Liver (tissue), 9 donors: ENCODE measurements around the gene CUBN. TPM values are rescaled to one million over a fixed set of nuclear protein-coding genes. Genes with fewer than 3 reads are reported as not detected.

Experiments used
- DNase-seq: peaks from one replicate; pipeline ENCODE4 v3.0.0-alpha.2; 2017; ENCODE audit warnings: low spot score
- H3K27ac ChIP-seq, 2 donors: one replicate each; pipeline ENCODE4 v1.7.0; 2013; ENCODE audit warnings: inconsistent platforms in 2 of 2, low read length in 2 of 2, control low read depth in 1 of 2, low read depth in 1 of 2, mild to moderate bottlenecking in 1 of 2
- H3K27me3 ChIP-seq, 4 donors: one replicate each; pipeline versions ENCODE4 v1.6.1 to v1.7.0; 2013; ENCODE audit warnings: low read length in 3 of 4, inconsistent platforms in 1 of 4, mild to moderate bottlenecking in 1 of 4, moderate library complexity in 1 of 4; ENCODE audit not compliant: control insufficient read depth in 4 of 4, insufficient read depth in 4 of 4
- H3K36me3 ChIP-seq, 4 donors: one replicate each; pipeline versions ENCODE4 v1.6.1 to v1.7.0; 2013; ENCODE audit warnings: low read length in 3 of 4, mild to moderate bottlenecking in 3 of 4, low read depth in 1 of 4, moderate library complexity in 1 of 4; ENCODE audit not compliant: control insufficient read depth in 4 of 4, insufficient read depth in 3 of 4
- H3K4me1 ChIP-seq, 4 donors: one replicate each; pipeline versions ENCODE4 v1.6.1 to v1.7.0; 2013; ENCODE audit warnings: low read length in 3 of 4, mild to moderate bottlenecking in 3 of 4, moderate library complexity in 1 of 4; ENCODE audit not compliant: control insufficient read depth in 4 of 4, insufficient read depth in 4 of 4
- H3K4me3 ChIP-seq, 3 donors: one replicate each; pipeline versions ENCODE4 v1.6.1 to v1.7.0; 2013; ENCODE audit warnings: low read length in 3 of 3, control low read depth in 1 of 3, low read depth in 1 of 3, mild to moderate bottlenecking in 1 of 3
- H3K9ac ChIP-seq, 2 donors: one replicate each; pipeline ENCODE4 v1.7.0; 2013; ENCODE audit warnings: low read length in 2 of 2, mild to moderate bottlenecking in 2 of 2, moderate library complexity in 2 of 2, control low read depth in 1 of 2, low read depth in 1 of 2
- H3K9me3 ChIP-seq, 4 donors: one replicate each; pipeline versions ENCODE4 v1.6.1 to v1.7.0; 2013; ENCODE audit warnings: low read length in 3 of 4; ENCODE audit not compliant: control insufficient read depth in 4 of 4
- ATF3 ChIP-seq: IDR thresholded peaks from 2 replicates; pipeline ENCODE4 v1.6.1; 2016; ENCODE audit warnings: antibody characterized with exemption
- CTCF ChIP-seq: fragments of 150-350 bp; IDR thresholded peaks from 2 replicates; pipeline ENCODE4 v1.5.1; 2017; ENCODE audit warnings: improper control_type of control experiment, low read depth, low read length; ENCODE audit not compliant: missing input control
- EGR1 ChIP-seq, 2 donors: IDR thresholded peaks; 2 replicates each; pipeline ENCODE4 v1.6.1; 2016 to 2018; ENCODE audit warnings: antibody characterized with exemption in 2 of 2, low read depth in 2 of 2
- FOXA1 ChIP-seq: IDR thresholded peaks from 2 replicates; pipeline ENCODE4 v1.6.1; 2016; ENCODE audit warnings: antibody characterized with exemption
- FOXA2 ChIP-seq: IDR thresholded peaks from 2 replicates; pipeline ENCODE4 v1.6.1; 2016; ENCODE audit warnings: antibody characterized with exemption
- GABPA ChIP-seq, 2 donors: IDR thresholded peaks in 1 of 2; conservative IDR thresholded peaks in 1 of 2; 2 replicates each; pipeline ENCODE4 v1.6.1; 2016; ENCODE audit warnings: antibody characterized with exemption in 2 of 2, mild to moderate bottlenecking in 1 of 2, moderate library complexity in 1 of 2
- HNF4G ChIP-seq: IDR thresholded peaks from 2 replicates; pipeline ENCODE4 v1.6.1; 2016; ENCODE audit warnings: antibody characterized with exemption
- MAX ChIP-seq: IDR thresholded peaks from 2 replicates; pipeline ENCODE4 v1.6.1; 2016; ENCODE audit warnings: antibody characterized with exemption
- RAD21 ChIP-seq, 2 donors: IDR thresholded peaks; 2 replicates each; pipeline ENCODE4 v1.6.1; 2016; ENCODE audit warnings: antibody characterized with exemption in 2 of 2, mild to moderate bottlenecking in 2 of 2
- REST ChIP-seq: IDR thresholded peaks from 2 replicates; pipeline ENCODE4 v1.6.1; 2016; ENCODE audit warnings: antibody characterized with exemption, mild to moderate bottlenecking
- RXRA ChIP-seq, 2 donors: IDR thresholded peaks; 2 replicates each; pipeline ENCODE4 v1.6.1; 2017 to 2018; ENCODE audit warnings: antibody characterized with exemption in 2 of 2, mild to moderate bottlenecking in 1 of 2
- SP1 ChIP-seq: IDR thresholded peaks from 2 replicates; pipeline ENCODE4 v1.6.1; 2018; ENCODE audit warnings: antibody characterized with exemption, mild to moderate bottlenecking
- TAF1 ChIP-seq: conservative IDR thresholded peaks from 2 replicates; pipeline ENCODE4 v1.6.1; 2016; ENCODE audit warnings: antibody characterized with exemption, mild to moderate bottlenecking
- YY1 ChIP-seq: IDR thresholded peaks from 2 replicates; pipeline ENCODE4 v1.6.1; 2016; ENCODE audit warnings: antibody characterized with exemption, mild to moderate bottlenecking
- WGBS: extraction: QIAGEN DNeasy Blood & Tissue Kit; methylation state at CpG from one replicate; pipeline ENCODE4 v1.1.7; 2013; 5-methylcytosine and 5-hydroxymethylcytosine counted together
- polyA plus RNA-seq, 2 donors: library from polyadenylated mRNA; stranded (reverse) in 1 of 2; unstranded in 1 of 2; fragments of 200-250 nt in 1 of 2; fragments of >200 nt in 1 of 2; fragmentation: Nextera tagmentation in 1 of 2; extraction: Ambion mirVana in 1 of 2; gene quantifications; one replicate each; pipeline versions ENCODE4 v1.2.1 to v1.2.3, GENCODE V29; 2013 to 2015
- total RNA-seq, 2 donors: library from RNA; depleted of rRNA; stranded (reverse); fragments of >200 nt; gene quantifications; one replicate each; pipeline ENCODE4 v1.2.3, GENCODE V29; 2014
- TF ChIP-seq, protein P1 (sequence below): IDR thresholded peaks from 2 replicates; pipeline ENCODE4 v1.6.1; 2016; ENCODE audit warnings: antibody characterized with exemption
- donor health status: healthy.
- donor health status: healthy.
- donor health status: healthy.
- donor health status: healthy.
- donor health status: healthy.

CUBN gene
- total and polyA plus RNA-seq, 4 donors = 0.01 to 0.67 (median 0.30) TPM

DNA sequence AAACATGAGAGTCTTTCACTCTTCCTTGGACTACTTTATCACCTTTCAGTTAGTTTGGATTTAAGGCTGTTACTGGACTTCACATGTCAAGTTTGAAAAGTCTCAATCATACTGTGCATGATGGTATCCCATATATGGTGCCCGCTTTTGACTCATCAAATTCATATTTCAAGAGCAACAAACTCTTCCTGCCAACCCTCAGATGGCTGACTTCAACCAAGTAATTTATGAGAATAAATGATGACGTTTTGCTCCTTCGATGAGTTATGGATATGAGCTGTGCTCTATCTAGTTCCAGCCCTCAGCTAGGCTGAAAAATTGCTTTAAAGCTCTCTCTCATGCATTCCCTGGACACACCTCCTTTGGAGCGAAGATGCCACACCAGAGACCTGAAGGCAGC, 202.1 kb downstream of the CUBN start (continued):
- TF ChIP-seq GABPA (IDR thresholded peaks at IDR 0.05 in 1 of 2, conservative IDR thresholded peaks at IDR 0.05 in 1 of 2) (no peak), EGR1 (IDR thresholded peaks at IDR 0.05; ENCODE audit: low read depth in 2 of 2) (no peak), RXRA (IDR thresholded peaks at IDR 0.05) (no peak), SP1 (no peak), TAF1 (no peak), RAD21 (IDR thresholded peaks at IDR 0.05) (no peak)

DNA sequence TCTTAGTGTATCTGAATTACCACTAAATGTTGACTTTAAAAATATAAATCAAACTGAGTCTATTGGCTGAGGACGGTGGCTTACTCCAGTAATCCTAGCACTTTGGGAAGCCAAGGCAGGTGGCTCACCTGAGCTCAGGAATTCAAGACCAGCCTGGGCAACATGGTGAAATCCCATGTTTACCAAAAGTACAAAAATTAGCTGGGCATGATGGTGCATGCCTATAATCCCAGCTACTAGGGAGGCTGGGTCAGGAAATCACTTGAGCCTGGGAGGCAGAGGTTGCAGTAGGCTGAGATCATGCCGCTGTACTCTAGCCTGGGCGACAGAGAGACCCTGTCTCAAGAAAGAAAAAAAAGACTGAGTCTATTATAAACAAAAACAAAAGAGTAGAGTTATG, 205.9 kb downstream of the CUBN start:
- TF ChIP-seq MAX = no peak
- no peak for TF ChIP-seq FOXA2
- TF ChIP-seq, protein P1, sequence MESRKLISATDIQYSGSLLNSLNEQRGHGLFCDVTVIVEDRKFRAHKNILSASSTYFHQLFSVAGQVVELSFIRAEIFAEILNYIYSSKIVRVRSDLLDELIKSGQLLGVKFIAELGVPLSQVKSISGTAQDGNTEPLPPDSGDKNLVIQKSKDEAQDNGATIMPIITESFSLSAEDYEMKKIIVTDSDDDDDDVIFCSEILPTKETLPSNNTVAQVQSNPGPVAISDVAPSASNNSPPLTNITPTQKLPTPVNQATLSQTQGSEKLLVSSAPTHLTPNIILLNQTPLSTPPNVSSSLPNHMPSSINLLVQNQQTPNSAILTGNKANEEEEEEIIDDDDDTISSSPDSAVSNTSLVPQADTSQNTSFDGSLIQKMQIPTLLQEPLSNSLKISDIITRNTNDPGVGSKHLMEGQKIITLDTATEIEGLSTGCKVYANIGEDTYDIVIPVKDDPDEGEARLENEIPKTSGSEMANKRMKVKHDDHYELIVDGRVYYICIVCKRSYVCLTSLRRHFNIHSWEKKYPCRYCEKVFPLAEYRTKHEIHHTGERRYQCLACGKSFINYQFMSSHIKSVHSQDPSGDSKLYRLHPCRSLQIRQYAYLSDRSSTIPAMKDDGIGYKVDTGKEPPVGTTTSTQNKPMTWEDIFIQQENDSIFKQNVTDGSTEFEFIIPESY = no peak
- no peak for TF ChIP-seq ATF3
- TF ChIP-seq FOXA1 = no peak
- no peak for TF ChIP-seq YY1
- TF ChIP-seq SP1 = no peak
- TF ChIP-seq HNF4G = no peak
- TF ChIP-seq CTCF = no peak
- no peak for TF ChIP-seq RAD21 (IDR thresholded peaks at IDR 0.05)
- no peak for TF ChIP-seq GABPA (IDR thresholded peaks at IDR 0.05 in 1 of 2, conservative IDR thresholded peaks at IDR 0.05 in 1 of 2)
- no peak for TF ChIP-seq EGR1 (IDR thresholded peaks at IDR 0.05; ENCODE audit: low read depth in 2 of 2)
- TF ChIP-seq RXRA (IDR thresholded peaks at IDR 0.05) = no peak
- no peak for TF ChIP-seq REST
- H3K4me3 ChIP-seq = no peak overlapping the region
- no peak overlapping the region for H3K27ac ChIP-seq
- 92% methylated on average over 3 of the region's 3 CpGs for WGBS
- no peaks in the 10 kb centered on the region for H3K4me1 ChIP-seq
- H3K9ac ChIP-seq = no peak overlapping the region
- H3K36me3 ChIP-seq = no peaks in the 10 kb centered on the region
- no peak for DNase-seq
- H3K9me3 ChIP-seq = no peaks in the 10 kb centered on the region
- no peaks in the 10 kb centered on the region for H3K27me3 ChIP-seq
